GM23248 (cell line): ENCODE data around the gene C1QTNF2.

Source experiments
- EZH2 ChIP-seq: fragments of 200-600 bp; sonication (generic); IDR thresholded peaks from 2 replicates; pipeline ENCODE4 v1.6.1; 2018; ENCODE audit warnings: antibody characterized with exemption, mild to moderate bottlenecking; ENCODE audit not compliant: insufficient read depth, poor library complexity, severe bottlenecking
- EZH2phosphoT487 ChIP-seq: fragments of 200-600 bp; sonication (generic); IDR thresholded peaks from 2 replicates; pipeline ENCODE4 v1.6.1; 2018; ENCODE audit warnings: antibody characterized with exemption, moderate library complexity, mild to moderate bottlenecking, low read depth; ENCODE audit not compliant: insufficient read depth

- TF ChIP-seq EZH2, result no peak
- TF ChIP-seq EZH2phosphoT487, result no peak
Measured at GRCh38 chr5:160367261-160367660, 3.2 kb downstream of the C1QTNF2 start.
